Loucy (cell line): ENCODE measurements around the gene PIGT.

Source experiments
- H2AFZ ChIP-seq: fragments of 200-600 bp; sonication (generic); 2 replicates; pipeline ENCODE4 v1.6.0; 2016; ENCODE audit warnings: antibody characterized with exemption, mild to moderate bottlenecking, low read length, moderate library complexity
- H3F3A ChIP-seq: fragments of 200-600 bp; 2 replicates; pipeline ENCODE4 v1.6.0; 2016; ENCODE audit warnings: antibody characterized with exemption, low read depth, mild to moderate bottlenecking
- H3K27me3 ChIP-seq: fragments of 200-600 bp; sonication (generic); 2 replicates; pipeline ENCODE4 v1.6.1; 2014; ENCODE audit warnings: low read length, mild to moderate bottlenecking; ENCODE audit not compliant: insufficient read depth, poor library complexity, severe bottlenecking
- H3K36me3 ChIP-seq: fragments of 200-600 bp; sonication (generic); 2 replicates; pipeline ENCODE4 v1.6.1; 2016; ENCODE audit warnings: low read length; ENCODE audit not compliant: insufficient read depth
- H3K4me1 ChIP-seq: fragments of 200-600 bp; sonication (generic); 2 replicates; pipeline ENCODE4 v1.5.1; 2014; ENCODE audit warnings: low read length, mild to moderate bottlenecking; ENCODE audit not compliant: insufficient read depth, poor library complexity, severe bottlenecking
- H3K4me2 ChIP-seq: fragments of 200-600 bp; sonication (generic); 2 replicates; pipeline ENCODE4 v1.6.0; 2014; ENCODE audit warnings: antibody characterized with exemption, low read length, low read depth, mild to moderate bottlenecking; ENCODE audit not compliant: poor library complexity, severe bottlenecking
- H3K4me3 ChIP-seq: fragments of 200-600 bp; sonication (generic); 2 replicates; pipeline ENCODE4 v1.5.1; 2014; ENCODE audit warnings: low read length, mild to moderate bottlenecking, mixed read lengths; ENCODE audit not compliant: poor library complexity, severe bottlenecking
- H3K79me2 ChIP-seq: fragments of 200-600 bp; sonication (generic); 2 replicates; pipeline ENCODE4 v1.6.1; 2014; ENCODE audit warnings: low read length; ENCODE audit not compliant: insufficient read depth
- H3K9ac ChIP-seq: fragments of 200-600 bp; sonication (generic); 2 replicates; pipeline ENCODE4 v1.6.0; 2014; ENCODE audit warnings: mild to moderate bottlenecking, low read depth, low read length, moderate library complexity; ENCODE audit not compliant: poor library complexity, severe bottlenecking
- H3K9me2 ChIP-seq: fragments of 200-600 bp; sonication (generic); replicated peaks from 2 replicates; pipeline ENCODE4 v1.6.1; 2016; ENCODE audit warnings: low read depth, low read length, mixed read lengths
- H3K9me3 ChIP-seq: fragments of 200-600 bp; sonication (generic); 2 replicates; pipeline ENCODE4 v1.6.1; 2014; ENCODE audit warnings: mild to moderate bottlenecking, antibody characterized with exemption, low read length, low read depth; ENCODE audit not compliant: insufficient read depth
- H4K20me1 ChIP-seq: fragments of 200-600 bp; sonication (generic); 2 replicates; pipeline ENCODE4 v1.6.0; 2014; ENCODE audit warnings: antibody characterized with exemption, low read length, mild to moderate bottlenecking; ENCODE audit not compliant: insufficient read depth, poor library complexity, severe bottlenecking
- EZH2phosphoT487 ChIP-seq: fragments of 200-600 bp; IDR thresholded peaks from 2 replicates; pipeline ENCODE4 v1.6.1; 2018; ENCODE audit warnings: antibody characterized with exemption, mild to moderate bottlenecking, moderate library complexity, borderline replicate concordance
- TF ChIP-seq, protein P1 (sequence below): fragments of 200-600 bp; sonication (generic); conservative IDR thresholded peaks from 2 replicates; pipeline ENCODE4 v1.5.1; 2014; ENCODE audit warnings: mild to moderate bottlenecking, antibody characterized with exemption, low read length

PIGT gene

DNA sequence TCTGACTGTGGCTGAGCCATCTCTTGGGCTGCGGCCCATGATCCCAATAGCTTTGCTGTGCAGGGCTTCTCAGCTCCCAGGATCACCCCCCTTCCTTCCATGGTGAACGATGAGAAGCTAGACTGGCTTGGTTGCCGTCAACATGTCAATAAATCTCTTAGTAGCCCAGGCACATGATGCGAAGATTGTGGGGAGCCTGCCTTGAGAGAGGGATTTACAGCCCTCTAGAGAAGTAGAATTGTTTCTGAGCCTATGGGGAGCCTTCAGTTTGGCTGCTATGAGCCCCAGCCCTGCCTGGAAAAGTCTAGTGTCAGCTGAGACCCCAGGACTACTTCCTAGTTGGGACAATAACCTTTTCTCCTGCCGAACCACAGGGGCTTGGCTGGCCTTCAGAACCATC, 3.3 kb upstream of the PIGT start:
- Histone ChIP-seq H3F3A (no peaks in the 10 kb centered on the region), H4K20me1 (peaks cover 13% of the 10 kb centered on the region)

DNA sequence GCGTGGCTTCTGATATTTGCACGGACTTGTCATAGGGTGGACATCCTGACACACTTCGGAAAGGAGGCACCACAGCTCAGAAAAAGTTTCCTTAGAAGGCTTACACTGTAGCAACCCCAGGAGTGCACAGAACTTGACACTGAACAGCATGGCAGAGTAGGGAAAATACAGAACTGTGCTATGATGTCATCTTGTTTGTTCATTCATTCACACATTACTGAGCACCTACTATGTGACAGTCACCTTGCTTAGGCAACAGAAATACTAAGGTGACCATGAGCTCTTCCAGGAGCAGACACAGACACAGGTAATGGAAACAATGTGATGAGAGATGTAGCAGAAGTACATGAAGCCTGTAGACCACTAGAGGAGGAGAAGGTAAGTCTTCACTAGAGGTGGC, 2.5 kb upstream of the PIGT start:
- no peaks in the 10 kb centered on the region for H3F3A ChIP-seq
- H3K4me2 ChIP-seq, result no peak overlapping the region
- H3K9ac ChIP-seq, result no peak overlapping the region
- no peak overlapping the region for H3K4me3 ChIP-seq
- peaks cover 32% of the 10 kb centered on the region for H3K79me2 ChIP-seq
- TF ChIP-seq, protein P1, sequence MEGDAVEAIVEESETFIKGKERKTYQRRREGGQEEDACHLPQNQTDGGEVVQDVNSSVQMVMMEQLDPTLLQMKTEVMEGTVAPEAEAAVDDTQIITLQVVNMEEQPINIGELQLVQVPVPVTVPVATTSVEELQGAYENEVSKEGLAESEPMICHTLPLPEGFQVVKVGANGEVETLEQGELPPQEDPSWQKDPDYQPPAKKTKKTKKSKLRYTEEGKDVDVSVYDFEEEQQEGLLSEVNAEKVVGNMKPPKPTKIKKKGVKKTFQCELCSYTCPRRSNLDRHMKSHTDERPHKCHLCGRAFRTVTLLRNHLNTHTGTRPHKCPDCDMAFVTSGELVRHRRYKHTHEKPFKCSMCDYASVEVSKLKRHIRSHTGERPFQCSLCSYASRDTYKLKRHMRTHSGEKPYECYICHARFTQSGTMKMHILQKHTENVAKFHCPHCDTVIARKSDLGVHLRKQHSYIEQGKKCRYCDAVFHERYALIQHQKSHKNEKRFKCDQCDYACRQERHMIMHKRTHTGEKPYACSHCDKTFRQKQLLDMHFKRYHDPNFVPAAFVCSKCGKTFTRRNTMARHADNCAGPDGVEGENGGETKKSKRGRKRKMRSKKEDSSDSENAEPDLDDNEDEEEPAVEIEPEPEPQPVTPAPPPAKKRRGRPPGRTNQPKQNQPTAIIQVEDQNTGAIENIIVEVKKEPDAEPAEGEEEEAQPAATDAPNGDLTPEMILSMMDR, result no peak
- no peak overlapping the region for H2AFZ ChIP-seq
- peaks cover 13% of the 10 kb centered on the region for H4K20me1 ChIP-seq
- H3K4me1 ChIP-seq, result peaks cover 21% of the 10 kb centered on the region
- no peaks in the 10 kb centered on the region for H3K36me3 ChIP-seq
- H3K9me3 ChIP-seq, result no peaks in the 10 kb centered on the region
- H3K27me3 ChIP-seq, result no peaks in the 10 kb centered on the region
- H3K9me2 ChIP-seq, result no peaks in the 10 kb centered on the region

More for the DNA sequence above, 3.3 kb upstream of the PIGT start:
- H3K4me1 ChIP-seq, result peaks cover 17% of the 10 kb centered on the region
- no peak overlapping the region for H3K4me2 ChIP-seq
- no peaks in the 10 kb centered on the region for H3K27me3 ChIP-seq
- H3K36me3 ChIP-seq, result no peaks in the 10 kb centered on the region
- no peak overlapping the region for H2AFZ ChIP-seq
- H3K4me3 ChIP-seq, result no peak overlapping the region
- peaks cover 24% of the 10 kb centered on the region for H3K79me2 ChIP-seq
- H3K9me3 ChIP-seq, result no peaks in the 10 kb centered on the region
- TF ChIP-seq EZH2phosphoT487, result no peak
- TF ChIP-seq, protein P1, result no peak
- no peaks in the 10 kb centered on the region for H3K9me2 ChIP-seq
- no peak overlapping the region for H3K9ac ChIP-seq

DNA sequence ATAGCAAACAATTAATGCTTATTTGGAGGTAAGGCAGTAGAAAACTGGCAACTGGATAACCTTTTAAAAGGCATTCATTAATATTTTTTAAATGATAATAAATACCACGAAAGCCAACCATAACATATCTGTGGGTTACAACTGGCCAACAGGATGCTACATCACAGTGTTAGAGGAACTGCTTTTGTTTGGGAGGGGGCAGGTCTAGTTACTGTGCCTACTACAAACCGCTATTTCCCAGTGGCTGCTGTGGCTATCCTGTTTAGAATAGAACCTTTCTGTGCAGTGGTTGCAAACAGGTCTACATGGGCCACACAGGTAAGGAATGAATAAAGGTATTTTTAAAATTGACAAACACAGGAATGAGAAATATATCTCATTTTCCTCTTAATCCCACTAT, 976 bp downstream of the PIGT start:
- TF ChIP-seq EZH2phosphoT487, result no peak
- TF ChIP-seq, protein P1, result no peak
- no peaks in the 10 kb centered on the region for H3K27me3 ChIP-seq
- no peaks in the 10 kb centered on the region for H3F3A ChIP-seq

More for the DNA sequence above, 976 bp downstream of the PIGT start:
- H3K9ac ChIP-seq, result peak overlapping the region; percentile 85
- H4K20me1 ChIP-seq, result peaks cover 13% of the 10 kb centered on the region
- peaks cover 25% of the 10 kb centered on the region; the same call in 1 of the 2 replicates for H3K36me3 ChIP-seq
- no peaks in the 10 kb centered on the region for H3K9me3 ChIP-seq
- no peaks in the 10 kb centered on the region for H3K9me2 ChIP-seq
- peak overlapping the region; percentile 91 for H3K4me3 ChIP-seq
- peaks cover 21% of the 10 kb centered on the region for H3K4me1 ChIP-seq
- peak overlapping the region; percentile 98 for H3K4me2 ChIP-seq
- peaks cover 39% of the 10 kb centered on the region for H3K79me2 ChIP-seq
- H2AFZ ChIP-seq, result no peak overlapping the region
